Ovary (tissue), 9 donors: ENCODE measurements around the gene ZCCHC17. TPM values are rescaled to one million over a fixed set of nuclear protein-coding genes. Genes with fewer than 3 reads are reported as not detected.
A peak's percentile ranks its signal among the peaks of the same experiment; 100 is the strongest.

Experiments used
- DNase-seq, 5 donors: peaks; one replicate each; pipeline ENCODE4 v3.0.0-alpha.2; 2019 to 2020
- H3K27ac ChIP-seq, 2 donors: fragments of 200-600 bp; one replicate each; pipeline versions ENCODE4 v1.5.1 to v1.8.0; 2019 to 2022
- H3K27me3 ChIP-seq: fragments of 200-600 bp; one replicate; pipeline ENCODE4 v1.8.0; 2022
- H3K36me3 ChIP-seq: fragments of 200-600 bp; sonication (generic); one replicate; pipeline ENCODE4 v1.5.1; 2019
- H3K4me1 ChIP-seq: one replicate; pipeline ENCODE4 v1.8.1; 2013; ENCODE audit warnings: mild to moderate bottlenecking, moderate library complexity; ENCODE audit not compliant: insufficient read depth
- H3K4me3 ChIP-seq: fragments of 200-600 bp; sonication (generic); one replicate; pipeline ENCODE4 v1.5.1; 2017
- H3K9me3 ChIP-seq, 2 donors: fragments of 200-600 bp in 1 of 2; sonication (generic) in 1 of 2; one replicate each; pipeline versions ENCODE4 v1.5.1 to v1.8.1; 2013 to 2019; ENCODE audit warnings: mild to moderate bottlenecking in 1 of 2, moderate library complexity in 1 of 2
- CTCF ChIP-seq, 3 donors: fragments of 450-650 bp in 2 of 3; fragments of 200-600 bp in 1 of 3; IDR thresholded peaks; one replicate each; pipeline versions ENCODE4 v1.5.1 to v1.8.0; 2016 to 2022; ENCODE audit warnings: antibody characterized with exemption in 3 of 3, mild to moderate bottlenecking in 1 of 3
- EP300 ChIP-seq: sonication (generic); formaldehyde crosslinking; IDR thresholded peaks from one replicate; pipeline ENCODE4 v1.6.1; 2017; ENCODE audit warnings: antibody characterized with exemption
- POLR2A ChIP-seq: fragments of 450-650 bp; IDR thresholded peaks from one replicate; pipeline ENCODE4 v1.6.1; 2017; ENCODE audit warnings: antibody characterized with exemption, mild to moderate bottlenecking, moderate library complexity
- WGBS, 3 donors: extraction: QIAGEN DNeasy Blood & Tissue Kit in 1 of 3; methylation state at CpG; one replicate each; pipeline versions ENCODE4 v1.1.5 to v1.1.7; 2013 to 2017; 5-methylcytosine and 5-hydroxymethylcytosine counted together
- intact Hi-C, 4 donors: fragments of 100-400 bp; cut with DNase I; formaldehyde crosslinking; loops; one replicate each; pipeline versions ENCODE4 v1.11.0 to v1.15.1; 2022 to 2023
- polyA plus RNA-seq, 2 donors: library from polyadenylated mRNA; stranded (reverse); fragments of 200-250 nt in 1 of 2; fragments of 350-450 nt in 1 of 2; fragmentation: Illumina TruSeq in 1 of 2; extraction: RNeasy Lipid Tissue Mini Kit (QIAGEN cat#74804) in 1 of 2; gene quantifications; one replicate each; pipeline ENCODE4 v1.2.3, GENCODE V29; 2013 to 2014
- total RNA-seq, 7 donors: library from RNA; depleted of rRNA in 2 of 7; stranded (reverse); fragments of >200 nt in 2 of 7; fragmentation: NEBNext Ultra II Directional in 3 of 7; extraction: Animal tissue kit (Norgen Biotek cat#: 25700) in 3 of 7; gene quantifications; one replicate each; pipeline versions ENCODE4 v1.1.0 to v1.2.4, GENCODE V29; 2016 to 2023
- donor health status: DM: no; HTN: no; CAD: no; lungs with moderate emphysema.
- donor health status: DM: no; HTN: no; CAD: no.
- donor health status: Bipolar disorder and iron deficiency.
- donor health status: DM: yes; HTN: yes; CAD: no.
- donor health status: DM: no; HTN: no; CAD: no.
- donor health status: DM: yes; HTN: yes; CAD: no.

The ZCCHC17 gene
- total and polyA plus RNA-seq, 9 donors, result 16.0 to 48.5 (median 23.0) TPM

- Histone ChIP-seq H3K27me3 (no peaks in the 10 kb centered on the region), H3K27ac (no peak overlapping the region), H3K4me1 (no peaks in the 10 kb centered on the region), H3K4me3 (no peak overlapping the region), H3K9me3 (no peaks in the 10 kb centered on the region), H3K36me3 (no peaks in the 10 kb centered on the region)
- intact Hi-C loops, result no loop called here
- no peak for DNase-seq
- no peak for TF ChIP-seq CTCF (IDR thresholded peaks at IDR 0.05)
- no peak for TF ChIP-seq EP300
- TF ChIP-seq POLR2A, result no peak
- 91 to 97% (median 94%) methylated on average over 3 of the region's 3 CpGs for WGBS, 3 donors
These were observed 28.2 kb downstream of the ZCCHC17 start for GRCh38 chr1:31324992-31325391.

DNA sequence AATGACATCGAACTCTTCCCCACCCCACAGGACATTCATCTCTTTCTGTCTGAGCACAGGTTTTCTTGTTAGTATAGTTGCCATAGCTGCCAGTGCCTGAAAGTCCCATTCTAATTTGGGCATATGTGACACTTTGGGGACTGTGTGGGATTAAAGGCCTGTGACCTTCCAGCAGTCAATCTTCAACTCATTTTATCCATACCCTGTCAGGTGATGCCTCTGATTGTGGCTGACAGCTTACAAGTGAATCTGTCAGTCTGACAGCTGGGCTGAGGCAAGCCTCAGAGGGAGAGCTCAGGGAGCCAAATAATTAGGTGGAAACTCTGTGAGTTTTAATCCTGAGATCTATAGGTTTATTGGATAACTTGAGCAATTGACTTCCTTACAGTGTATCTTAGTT is 29.6 kb downstream of the ZCCHC17 start:
- no peaks in the 10 kb centered on the region for H3K36me3 ChIP-seq
- WGBS, 3 donors, result 92 to 100% (median 93%) methylated on average over 1 of the region's 1 CpG
- no peaks in the 10 kb centered on the region for H3K27me3 ChIP-seq
- no peak overlapping the region for H3K27ac ChIP-seq
- no peaks in the 10 kb centered on the region for H3K9me3 ChIP-seq
- no peak for DNase-seq
- TF ChIP-seq CTCF (IDR thresholded peaks at IDR 0.05) (no peak), EP300 (no peak), POLR2A (no peak)
- no peak overlapping the region for H3K4me3 ChIP-seq
- intact Hi-C loops, result no loop called here
- no peaks in the 10 kb centered on the region for H3K4me1 ChIP-seq

- Histone ChIP-seq H3K4me1 (no peaks in the 10 kb centered on the region), H3K27me3 (no peaks in the 10 kb centered on the region), H3K36me3 (no peaks in the 10 kb centered on the region), H3K4me3 (no peak overlapping the region), H3K27ac (no peak overlapping the region), H3K9me3 (no peaks in the 10 kb centered on the region)
- no peak for DNase-seq
- 76 to 83% (median 81%) methylated on average over 3 of the region's 3 CpGs for WGBS, 3 donors
- intact Hi-C loops, result no loop called here
- TF ChIP-seq CTCF (IDR thresholded peaks at IDR 0.05) (no peak), POLR2A (no peak), EP300 (no peak)
These were observed 30.5 kb downstream of the ZCCHC17 start for GRCh38 chr1:31327381-31327780.

- Histone ChIP-seq H3K27me3 (no peaks in the 10 kb centered on the region), H3K27ac (no peak overlapping the region), H3K4me1 (no peaks in the 10 kb centered on the region), H3K36me3 (no peaks in the 10 kb centered on the region), H3K9me3 (no peaks in the 10 kb centered on the region), H3K4me3 (no peak overlapping the region)
- intact Hi-C loops, result no loop called here
- TF ChIP-seq POLR2A (no peak), CTCF (IDR thresholded peaks at IDR 0.05) (peak in 2 of 3 donors; percentile 28 to 34)
- no peak for DNase-seq
These were observed 38.2 kb downstream of the ZCCHC17 start for GRCh38 chr1:31335007-31335406.
